Vagina (tissue), 2 donors: ENCODE measurements around the gene LMNTD2.
A peak's percentile ranks its signal among the peaks of the same experiment; 100 is the strongest.

Experiments
- CTCF ChIP-seq, 3 experiments: fragments of 450-650 bp in 2 of 3; fragments of 200-600 bp in 1 of 3; sonication (generic) in 1 of 3; IDR thresholded peaks; one replicate each; pipeline ENCODE4 v1.5.1; 2017 to 2019; ENCODE audit warnings: antibody characterized with exemption in 3 of 3, mild to moderate bottlenecking in 2 of 3, moderate library complexity in 2 of 3
- POLR2A ChIP-seq, 2 donors: fragments of 450-650 bp; IDR thresholded peaks; one replicate each; pipeline ENCODE4 v1.6.1; 2017; ENCODE audit warnings: antibody characterized with exemption in 2 of 2, mild to moderate bottlenecking in 2 of 2, moderate library complexity in 2 of 2
- POLR2AphosphoS5 ChIP-seq, 2 donors: sonication (generic); formaldehyde crosslinking; IDR thresholded peaks; one replicate each; pipeline ENCODE4 v1.9.0; 2017; ENCODE audit warnings: antibody characterized with exemption in 2 of 2, mild to moderate bottlenecking in 2 of 2, low read depth in 1 of 2; ENCODE audit not compliant: insufficient read depth in 1 of 2

- TF ChIP-seq POLR2AphosphoS5 (IDR thresholded peaks at IDR 0.05; ENCODE audit: insufficient read depth in 1 of 2, low read depth in 1 of 2) (peak; percentile 26 to 65), CTCF (IDR thresholded peaks at IDR 0.05) (no peak), POLR2A (IDR thresholded peaks at IDR 0.05) (no peak)
Measured at GRCh38 chr11:534396-535209, 25.9 kb downstream of the LMNTD2 start.
